ENCODE results near the gene ZNF500. TPM values are rescaled to one million over a fixed set of nuclear protein-coding genes. Genes with fewer than 3 reads are reported as not detected.
A peak's percentile ranks its signal among the peaks of the same experiment; 100 is the strongest.

Gene ZNF500
- total and polyA plus RNA-seq, 8 donors: 0.45 to 19.3 (median 4.5) TPM

DNA sequence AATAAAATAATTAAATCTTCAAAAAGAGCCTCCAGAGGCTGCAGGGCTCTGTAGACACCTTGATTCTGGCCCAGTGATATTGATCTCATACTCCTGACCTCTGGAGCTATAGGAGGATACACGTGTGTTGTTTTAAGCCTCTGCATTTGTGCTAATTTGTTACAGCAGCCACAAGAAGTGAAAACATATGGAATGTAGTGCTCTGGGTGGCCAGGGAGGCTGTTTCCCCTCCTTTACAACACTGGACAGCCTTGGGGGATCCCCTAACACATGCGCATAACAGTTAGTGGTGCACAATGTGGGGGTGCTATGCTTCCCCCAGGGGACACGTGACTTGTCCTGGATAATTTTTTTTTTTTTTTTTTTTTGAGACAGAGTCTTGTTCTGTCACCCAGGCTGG lies 4.7 kb upstream of the ZNF500 start:
- TF ChIP-seq CTCF (IDR thresholded peaks at IDR 0.05): no peak
- TF ChIP-seq POLR2AphosphoS5 (IDR thresholded peaks at IDR 0.05): no peak
- TF ChIP-seq POLR2A (IDR thresholded peaks at IDR 0.05): no peak
- no peak for TF ChIP-seq EP300 (IDR thresholded peaks at IDR 0.05)
- 57 to 78% (median 65%) methylated on average over 3 of the region's 3 CpGs for WGBS, 5 donors

DNA sequence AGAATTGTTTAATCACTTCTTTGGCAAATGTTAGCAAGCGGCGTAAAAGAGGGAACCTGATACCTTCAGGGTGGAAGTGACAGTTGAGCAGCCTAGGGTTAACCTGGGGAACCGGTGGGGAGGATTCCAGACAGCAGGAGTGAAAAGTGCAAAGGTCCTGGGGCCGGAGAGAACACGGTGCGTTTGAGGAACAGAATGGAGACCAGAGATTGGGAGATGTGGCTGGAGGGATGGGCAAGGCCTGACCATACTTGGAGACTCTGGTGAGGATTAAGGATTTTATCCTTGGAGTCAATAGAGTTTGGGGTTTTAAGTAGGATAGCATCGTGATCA lies 2.3 kb upstream of the ZNF500 start:
- WGBS, 5 donors: 47 to 55% (median 53%) methylated on average over 7 of the region's 7 CpGs
- Histone ChIP-seq H3K9me3 (no peaks in the 10 kb centered on the region), H3K27ac (peak overlapping the region in 4 of 5 donors; percentile 90 to 94 (median 92)), H3K27me3 (no peaks in the 10 kb centered on the region), H3K36me3 (peaks cover under 1 to 15% (median 14%) of the 10 kb centered on the region in 4 donors), H3K4me3 (peak overlapping the region in 3 of 4 donors; percentile 87 to 100 (median 96)), H3K4me1 (peaks cover 24 to 41% (median 39%) of the 10 kb centered on the region in 4 donors)
- intact Hi-C loops (cut with DNase I; ENCODE audit: low total_unique reads): no loop called here
- no peak for TF ChIP-seq CTCF (IDR thresholded peaks at IDR 0.05)
- no peak for TF ChIP-seq POLR2A (IDR thresholded peaks at IDR 0.05)
- TF ChIP-seq POLR2AphosphoS5 (IDR thresholded peaks at IDR 0.05): no peak
- no peak for TF ChIP-seq EP300 (IDR thresholded peaks at IDR 0.05)
- DNase-seq: no peak

More for the DNA sequence above, 4.7 kb upstream of the ZNF500 start:
- Histone ChIP-seq H3K27ac (no peak overlapping the region), H3K4me3 (no peak overlapping the region), H3K36me3 (no peaks in the 10 kb centered on the region), H3K4me1 (peaks cover 9 to 21% (median 19%) of the 10 kb centered on the region in 4 donors), H3K27me3 (no peaks in the 10 kb centered on the region), H3K9me3 (no peaks in the 10 kb centered on the region)
- no peak for DNase-seq
- intact Hi-C loops (cut with DNase I; ENCODE audit: low total_unique reads): no loop called here

GRCh38 chr16:4768549-4769305 lies 1.8 kb upstream of the ZNF500 start:
- intact Hi-C loops (cut with DNase I; ENCODE audit: low total_unique reads): no loop called here
- Histone ChIP-seq H3K27me3 (no peaks in the 10 kb centered on the region), H3K27ac (peak overlapping the region; percentile 88 to 94 (median 92)), H3K36me3 (peaks cover 6 to 20% (median 19%) of the 10 kb centered on the region in 4 donors), H3K9me3 (no peaks in the 10 kb centered on the region), H3K4me1 (peaks cover 24 to 44% (median 43%) of the 10 kb centered on the region in 4 donors), H3K4me3 (peak overlapping the region; percentile 87 to 100 (median 98))
- TF ChIP-seq POLR2A (IDR thresholded peaks at IDR 0.05) (peak in 1 of 4 donors; percentile 18), POLR2AphosphoS5 (IDR thresholded peaks at IDR 0.05) (peak; percentile 57 to 91 (median 85)), CTCF (IDR thresholded peaks at IDR 0.05) (peak in 1 of 7 experiments; percentile 9), EP300 (IDR thresholded peaks at IDR 0.05) (no peak)
- peak; percentile 99 for DNase-seq
- 3 to 9% (median 4%) methylated on average over 10 to 48 of the region's 48 CpGs for WGBS, 5 donors

- Histone ChIP-seq H3K27ac (peak overlapping the region; percentile 88 to 94 (median 92)), H3K4me1 (peaks cover 24 to 49% (median 44%) of the 10 kb centered on the region in 4 donors), H3K9me3 (no peaks in the 10 kb centered on the region), H3K4me3 (peak overlapping the region; percentile 87 to 100 (median 98)), H3K36me3 (peaks cover 13 to 27% (median 26%) of the 10 kb centered on the region in 4 donors), H3K27me3 (no peaks in the 10 kb centered on the region)
- intact Hi-C loops (cut with DNase I; ENCODE audit: low total_unique reads): no loop called here
- TF ChIP-seq POLR2A (IDR thresholded peaks at IDR 0.05) (no peak), CTCF (IDR thresholded peaks at IDR 0.05) (no peak), EP300 (IDR thresholded peaks at IDR 0.05) (no peak), POLR2AphosphoS5 (IDR thresholded peaks at IDR 0.05) (no peak)
- peak in 1 of 2 donors; percentile 53 for DNase-seq
- 30 to 53% (median 37%) methylated on average over 17 of the region's 17 CpGs for WGBS, 5 donors
Observed at GRCh38 chr16:4767872-4768548, 1.0 kb upstream of the ZNF500 start.

All from stomach (tissue), 9 donors.